Measurements from ENCODE around the gene DDX19B. TPM values are rescaled to one million over a fixed set of nuclear protein-coding genes. Genes with fewer than 3 reads are reported as not detected.
A peak's percentile ranks its signal among the peaks of the same experiment; 100 is the strongest.

The DDX19B gene
- polyA plus RNA-seq, 3 donors = 33.0 to 36.4 (median 33.9) TPM

GRCh38 chr16:70380919-70381603, 82.1 kb downstream of the DDX19B start:
- peak; percentile 88 to 97 (median 93) for DNase-seq (ENCODE audit: extremely low read depth in 1 of 11, low read depth in 9 of 11, low spot score in 4 of 11)

- DNase-seq (ENCODE audit: extremely low read depth in 1 of 11, low read depth in 9 of 11, low spot score in 4 of 11) = no peak
Observed at GRCh38 chr16:70381604-70382342, 82.8 kb downstream of the DDX19B start.

GRCh38 chr16:70383421-70383960, 84.5 kb downstream of the DDX19B start:
- DNase-seq (ENCODE audit: extremely low read depth in 1 of 11, low read depth in 9 of 11, low spot score in 4 of 11) = no peak

Other genes starting within 250 kb of the DDX19B start
- 10 to 100 TPM; 32.8 to 49.3 (median 36.6) TPM for gene PDPR, start 184.9 kb upstream of the DDX19B start, polyA plus RNA-seq (ENCODE audit: insufficient read length in 3 of 3)
- 10 to 100 TPM; 51.2 to 74.9 (median 67.8) TPM for gene CLEC18C, start 125.4 kb upstream of the DDX19B start, polyA plus RNA-seq (ENCODE audit: insufficient read length in 3 of 3)
- gene EXOSC6, start 47.2 kb upstream of the DDX19B start, polyA plus RNA-seq (ENCODE audit: insufficient read length in 3 of 3) = 10 to 100 TPM; 14.5 to 18.3 (median 16.3) TPM
- gene AARS1, start 9.7 kb upstream of the DDX19B start, polyA plus RNA-seq (ENCODE audit: insufficient read length in 3 of 3) = 10 to 100 TPM; 82.2 to 85.2 (median 83.0) TPM
- gene DDX19A, start 47.7 kb downstream of the DDX19B start, polyA plus RNA-seq (ENCODE audit: insufficient read length in 3 of 3) = 10 to 100 TPM; 50.7 to 52.1 (median 52.0) TPM
- 10 to 100 TPM; 24.8 to 34.1 (median 27.4) TPM for gene ST3GAL2, start 139.9 kb downstream of the DDX19B start, polyA plus RNA-seq (ENCODE audit: insufficient read length in 3 of 3)
- 10 to 100 TPM; 13.5 to 21.1 (median 15.2) TPM for gene FCSK, start 155.4 kb downstream of the DDX19B start, polyA plus RNA-seq (ENCODE audit: insufficient read length in 3 of 3)
- gene COG4, start 224.4 kb downstream of the DDX19B start, polyA plus RNA-seq (ENCODE audit: insufficient read length in 3 of 3) = 10 to 100 TPM; 63.4 to 76.0 (median 70.9) TPM
- gene SF3B3, start 224.6 kb downstream of the DDX19B start, polyA plus RNA-seq (ENCODE audit: insufficient read length in 3 of 3) = 100 to 1,000 TPM; 367 to 388 (median 382) TPM